COLO668 (cell line): ENCODE data around the gene CD274.
"Not testable (repeated sequence)": the region's sequence is repeated elsewhere in the genome, so short reads cannot be mapped to it uniquely, and the experiment has no call there.

Experiments
- DNase-seq: peaks from one replicate; lab custom pipeline; 2025; ENCODE audit not compliant: unreplicated experiment; lab: John Stamatoyannopoulos, UW

CD274 gene

DNA sequence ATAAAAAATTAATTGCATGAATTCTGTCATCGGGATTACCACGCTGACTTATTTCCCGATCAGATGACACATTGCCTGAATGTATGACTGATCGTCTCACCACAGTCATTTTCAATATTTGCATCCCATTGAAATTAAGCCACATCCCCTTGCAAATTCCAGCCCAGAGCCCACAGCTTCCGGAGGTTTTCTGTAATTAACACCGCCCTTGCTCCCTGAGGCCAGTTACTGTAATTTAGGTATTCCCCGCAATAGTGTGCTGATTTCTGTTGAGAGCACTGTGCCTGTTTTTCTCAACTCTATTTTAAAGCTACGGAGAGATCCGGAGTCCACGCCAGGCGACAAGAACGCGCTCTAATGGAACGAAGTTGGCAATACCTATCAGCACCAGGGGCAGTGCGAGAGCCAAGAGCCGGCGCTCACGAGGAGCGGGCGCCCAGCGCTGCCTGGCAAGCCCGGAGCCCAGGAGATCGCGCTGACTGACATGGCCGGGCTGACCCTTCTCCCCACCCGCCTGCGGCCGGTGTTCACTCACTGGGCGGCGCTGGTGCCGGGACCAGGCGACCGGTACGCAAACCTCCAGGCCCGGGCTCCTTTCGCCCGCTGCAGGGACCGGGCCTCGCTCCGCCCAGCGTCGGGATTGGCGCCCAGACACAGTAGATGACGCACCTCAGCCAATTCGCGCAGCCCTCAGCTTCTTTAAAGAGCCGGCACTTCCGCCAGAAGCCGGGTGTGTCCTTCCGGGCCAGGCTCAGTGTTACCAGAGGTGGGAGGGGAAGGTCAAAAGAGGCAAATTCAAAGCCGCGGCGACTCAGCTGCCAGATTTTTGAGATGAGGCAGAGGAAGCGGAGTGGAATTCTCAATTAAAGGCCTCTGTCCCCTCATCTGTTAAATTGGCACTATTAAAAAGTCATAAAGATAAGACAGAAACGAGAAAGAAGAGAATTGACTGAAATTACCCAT, 12.8 kb upstream of the CD274 start, which contains the start of gene PLGRKT:
Gene PLGRKT (minus strand): TSS at position 672 of the 963 bp plus-strand sequence. CDS start 5,948 bp downstream, outside the sequence.
- DNase-seq: peak; percentile 94

DNA sequence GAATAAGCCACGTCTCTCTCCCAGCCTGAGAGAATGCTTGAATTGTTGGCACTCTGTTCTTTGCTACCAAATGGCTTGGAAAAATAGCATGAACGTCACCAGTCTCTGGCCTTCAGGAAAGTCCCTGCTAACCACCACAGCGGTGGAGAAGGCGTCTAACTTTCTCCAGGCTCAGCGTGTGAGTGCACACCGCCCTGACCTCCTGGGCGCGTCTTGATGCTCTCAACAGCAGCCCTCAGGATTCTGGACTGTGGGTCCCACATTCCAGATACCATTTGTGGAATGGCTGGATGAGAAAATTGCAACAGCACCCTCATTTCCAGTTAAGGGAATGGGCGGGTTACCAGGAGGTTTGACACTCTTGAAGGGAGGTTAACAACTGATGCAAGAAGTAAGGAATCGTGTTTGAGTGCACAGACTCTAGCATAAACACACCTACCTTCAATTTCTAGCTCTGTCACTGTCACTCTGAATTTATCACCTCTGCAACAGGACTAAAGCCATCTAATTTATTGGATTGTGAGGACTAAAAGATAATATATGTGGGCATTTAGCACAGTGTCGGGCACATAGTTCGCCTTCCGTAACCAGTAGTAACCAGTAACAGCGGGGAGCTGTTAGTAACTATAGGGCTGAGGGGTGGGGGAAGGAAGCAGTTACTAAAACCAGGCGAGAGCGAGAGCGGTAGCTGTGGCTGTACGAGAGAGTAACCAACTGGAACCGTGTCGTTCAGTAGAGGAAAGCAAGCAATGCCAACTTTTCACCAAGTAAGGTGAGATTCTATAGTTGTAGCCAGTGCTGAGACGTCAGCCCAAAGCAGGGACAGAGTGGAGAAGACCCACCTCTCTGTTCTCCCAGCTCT, 11.8 kb upstream of the CD274 start:
- DNase-seq: no peak

- DNase-seq: no peak
Observed at GRCh38 chr9:5440426-5440825, 9.9 kb upstream of the CD274 start.

DNA sequence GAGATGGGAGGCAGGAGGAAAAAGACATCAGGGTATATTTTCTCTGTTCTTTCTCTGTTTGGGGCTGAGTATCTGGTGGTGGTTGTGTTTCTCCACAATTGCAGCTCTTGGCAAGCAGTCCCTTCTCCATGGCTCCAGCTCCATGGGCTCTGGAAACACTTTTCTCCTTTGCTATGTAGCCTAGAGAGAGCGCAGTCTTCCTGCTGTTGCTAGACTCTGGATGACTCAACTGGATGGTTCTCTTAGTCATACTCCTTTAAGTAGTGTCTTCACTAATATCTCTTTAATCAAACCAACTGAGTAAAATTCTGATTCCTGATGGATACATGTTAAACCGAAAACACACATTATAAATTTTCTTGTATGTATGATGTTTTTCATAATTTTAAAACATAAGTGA, 9.3 kb upstream of the CD274 start:
- no peak for DNase-seq

DNA sequence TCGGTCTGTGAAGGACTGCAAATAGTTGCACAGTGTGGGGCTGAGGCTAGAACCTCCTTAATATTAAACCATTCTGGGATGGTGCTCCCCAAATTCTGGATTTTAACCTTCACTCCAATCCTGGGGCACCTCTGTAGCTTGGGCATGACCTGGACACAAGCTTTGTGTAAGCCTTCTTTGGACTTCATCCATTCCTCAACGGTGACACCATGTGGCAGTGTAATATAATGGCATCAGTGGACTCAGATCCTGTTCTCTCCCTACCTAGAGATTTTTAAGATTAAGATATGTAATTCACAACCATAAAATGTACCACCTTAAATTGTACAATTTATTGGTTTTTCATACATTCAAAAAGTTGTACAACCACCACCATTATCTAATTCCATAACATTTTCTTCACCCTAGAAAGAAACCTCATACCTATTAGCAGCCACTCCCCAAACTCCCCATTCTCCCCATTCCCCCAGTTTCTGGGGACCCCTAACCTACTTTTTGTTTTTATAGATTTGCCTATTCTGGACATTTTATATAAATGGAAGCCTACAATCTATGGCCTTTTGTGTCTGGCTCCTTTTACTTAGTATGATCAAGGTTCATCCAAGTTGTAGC, 7.8 kb upstream of the CD274 start:
- peak; percentile 29 for DNase-seq

DNA sequence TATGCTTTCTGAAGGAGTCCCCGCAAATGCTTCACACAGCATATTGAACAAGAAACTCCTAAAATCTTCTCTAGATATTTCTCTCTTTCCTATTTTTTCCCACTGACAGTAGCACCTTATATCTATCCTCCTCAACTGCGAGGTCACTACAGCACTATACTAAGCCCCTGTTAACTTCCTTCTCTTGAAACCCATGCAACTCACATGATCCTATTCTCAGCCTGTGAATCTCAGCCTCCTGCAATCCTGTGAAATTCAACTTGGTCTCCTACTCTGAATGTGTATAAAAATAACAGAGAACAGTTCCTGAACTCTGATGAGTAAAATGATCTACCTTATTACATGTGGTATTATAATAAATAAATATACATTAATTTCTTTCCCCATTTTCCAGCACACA, 6.5 kb upstream of the CD274 start:
- DNase-seq: no peak

DNA sequence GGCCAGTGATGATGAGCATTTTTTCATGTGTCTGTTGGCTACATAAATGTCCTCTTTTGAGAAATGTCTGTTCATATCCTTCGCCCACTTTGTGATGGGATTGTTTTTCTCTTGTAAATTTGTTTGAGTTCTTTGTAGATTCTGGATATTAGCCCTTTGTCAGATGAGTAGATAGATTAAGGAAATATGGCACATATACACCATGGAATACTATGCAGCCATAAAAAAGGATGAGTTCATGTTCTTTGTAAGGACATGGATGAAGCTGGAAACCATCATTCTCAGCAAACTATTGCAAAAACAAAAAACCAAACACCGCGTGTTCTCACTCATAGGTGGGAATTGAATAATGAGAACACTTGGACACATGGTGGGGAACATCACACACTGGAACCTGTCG, 5.2 kb upstream of the CD274 start:
- not testable (repeated sequence) for DNase-seq

DNA sequence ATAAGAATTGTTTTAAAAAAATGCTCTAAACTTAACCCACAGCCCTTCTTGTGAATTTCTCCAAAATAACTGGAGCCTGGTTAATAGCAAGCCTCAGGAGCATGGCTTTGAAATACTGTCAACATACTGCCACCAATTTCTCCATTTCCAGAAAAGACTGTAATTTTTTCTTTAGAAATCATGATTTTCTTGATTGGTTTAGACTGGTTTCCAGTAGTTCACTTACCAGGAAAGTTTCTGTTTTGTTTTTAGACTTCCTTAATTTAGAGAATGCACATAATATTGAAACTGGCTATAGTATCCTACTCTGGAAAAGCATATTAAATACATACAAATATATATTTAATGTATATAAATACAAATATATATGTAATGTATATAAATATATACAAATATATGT, 4.5 kb upstream of the CD274 start:
- no peak for DNase-seq

- no peak for DNase-seq
Observed at GRCh38 chr9:5446451-5447236, 3.7 kb upstream of the CD274 start.

DNA sequence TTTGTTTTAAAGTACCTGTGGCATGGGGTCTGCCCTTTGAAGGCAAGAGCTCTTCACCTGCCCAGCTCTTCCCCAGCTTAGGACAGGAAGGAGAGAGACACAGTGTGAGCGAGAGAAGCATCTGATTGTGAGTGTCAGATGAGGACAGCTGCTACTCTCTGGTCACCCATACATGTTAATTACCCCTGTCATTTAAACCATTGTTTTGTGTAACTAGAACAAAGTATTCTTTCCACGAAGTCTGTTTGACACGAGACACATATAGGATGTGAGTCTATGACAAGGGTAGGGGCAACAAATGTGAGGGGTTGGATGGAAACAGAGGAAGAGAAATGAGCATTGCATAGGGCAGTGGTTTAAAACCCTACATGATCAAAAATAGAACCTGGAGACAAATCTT, 3.0 kb upstream of the CD274 start:
- DNase-seq: no peak

GRCh38 chr9:5448016-5448415, 2.3 kb upstream of the CD274 start:
- DNase-seq: no peak

GRCh38 chr9:5448461-5449435, 1.6 kb upstream of the CD274 start:
- no peak for DNase-seq

- DNase-seq: no peak
Observed at GRCh38 chr9:5449521-5450358, 602 bp upstream of the CD274 start.

DNA sequence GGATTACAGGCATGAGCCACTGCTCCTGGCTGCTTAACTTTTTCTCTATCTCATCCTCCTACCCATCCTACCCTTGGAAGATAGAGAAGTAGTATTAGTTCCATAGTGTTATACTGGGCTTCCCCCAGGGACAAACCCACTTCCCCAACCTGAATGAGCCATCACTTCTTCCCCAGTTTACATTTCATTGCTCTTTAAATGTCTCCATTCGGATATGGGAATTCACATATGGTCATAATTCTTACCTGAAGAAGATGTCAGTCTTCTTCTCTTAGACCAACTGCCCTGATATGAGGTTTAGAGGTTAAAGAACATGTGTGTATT, 1.9 kb downstream of the CD274 start:
- no peak for DNase-seq

- no peak for DNase-seq
Observed at GRCh38 chr9:5453004-5453403, 2.7 kb downstream of the CD274 start.

DNA sequence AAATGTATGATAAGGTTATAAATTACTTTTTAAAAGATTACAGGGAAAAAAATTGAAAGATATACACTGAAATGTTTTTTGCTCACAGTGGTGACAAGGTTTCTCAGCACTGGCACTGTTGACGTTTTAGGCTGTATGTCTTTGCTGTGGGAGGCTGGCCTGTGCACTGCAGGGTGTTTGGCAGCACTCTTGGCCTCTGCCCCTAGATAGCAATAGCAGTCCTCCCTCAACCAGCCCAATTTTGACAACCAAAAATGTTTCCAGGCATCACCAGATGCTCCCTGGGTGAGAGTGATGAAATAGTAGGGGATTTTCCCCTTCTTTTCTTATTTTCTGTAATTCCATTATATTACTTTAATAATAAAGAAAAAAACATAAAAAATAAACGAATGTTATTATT, 3.3 kb downstream of the CD274 start:
- DNase-seq: no peak

GRCh38 chr9:5455181-5455580, 4.8 kb downstream of the CD274 start:
- DNase-seq: no peak

DNA sequence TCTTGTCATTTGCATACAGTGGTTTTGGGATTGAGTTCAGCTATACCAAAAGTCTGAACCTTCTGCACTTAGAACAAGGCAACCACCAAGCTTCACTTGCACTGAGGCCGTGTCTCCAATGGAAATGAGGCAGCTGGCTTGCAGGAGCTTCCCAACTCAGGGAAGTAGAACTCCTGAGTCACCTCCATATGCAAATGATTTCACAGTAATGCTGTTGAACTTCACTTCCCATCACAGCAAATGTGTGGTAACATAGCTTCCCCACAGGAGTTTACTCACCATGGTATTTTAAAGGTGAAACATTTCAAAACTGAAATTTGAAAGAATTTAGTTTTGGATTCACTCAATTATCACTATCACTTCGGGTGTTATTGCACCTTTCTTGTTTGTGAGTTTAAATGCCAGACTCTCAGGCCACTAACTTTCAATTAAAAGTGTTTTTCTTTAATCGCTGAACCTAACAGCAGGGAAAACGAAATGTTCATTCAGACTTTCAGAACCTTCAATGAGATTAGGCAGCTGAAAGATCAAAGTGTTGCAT, 9.0 kb downstream of the CD274 start:
- DNase-seq: no peak
